HG03139 (cell line): ENCODE data around the gene ATG16L2.

ENCODE experiments used
- ATAC-seq: cut with Tn5 transposase; IDR thresholded peaks from one replicate; pipeline ENCODE4 v1.9.1; 2021; ENCODE audit not compliant: unreplicated experiment

ATG16L2 gene, protein sequence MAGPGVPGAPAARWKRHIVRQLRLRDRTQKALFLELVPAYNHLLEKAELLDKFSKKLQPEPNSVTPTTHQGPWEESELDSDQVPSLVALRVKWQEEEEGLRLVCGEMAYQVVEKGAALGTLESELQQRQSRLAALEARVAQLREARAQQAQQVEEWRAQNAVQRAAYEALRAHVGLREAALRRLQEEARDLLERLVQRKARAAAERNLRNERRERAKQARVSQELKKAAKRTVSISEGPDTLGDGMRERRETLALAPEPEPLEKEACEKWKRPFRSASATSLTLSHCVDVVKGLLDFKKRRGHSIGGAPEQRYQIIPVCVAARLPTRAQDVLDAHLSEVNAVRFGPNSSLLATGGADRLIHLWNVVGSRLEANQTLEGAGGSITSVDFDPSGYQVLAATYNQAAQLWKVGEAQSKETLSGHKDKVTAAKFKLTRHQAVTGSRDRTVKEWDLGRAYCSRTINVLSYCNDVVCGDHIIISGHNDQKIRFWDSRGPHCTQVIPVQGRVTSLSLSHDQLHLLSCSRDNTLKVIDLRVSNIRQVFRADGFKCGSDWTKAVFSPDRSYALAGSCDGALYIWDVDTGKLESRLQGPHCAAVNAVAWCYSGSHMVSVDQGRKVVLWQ

DNA sequence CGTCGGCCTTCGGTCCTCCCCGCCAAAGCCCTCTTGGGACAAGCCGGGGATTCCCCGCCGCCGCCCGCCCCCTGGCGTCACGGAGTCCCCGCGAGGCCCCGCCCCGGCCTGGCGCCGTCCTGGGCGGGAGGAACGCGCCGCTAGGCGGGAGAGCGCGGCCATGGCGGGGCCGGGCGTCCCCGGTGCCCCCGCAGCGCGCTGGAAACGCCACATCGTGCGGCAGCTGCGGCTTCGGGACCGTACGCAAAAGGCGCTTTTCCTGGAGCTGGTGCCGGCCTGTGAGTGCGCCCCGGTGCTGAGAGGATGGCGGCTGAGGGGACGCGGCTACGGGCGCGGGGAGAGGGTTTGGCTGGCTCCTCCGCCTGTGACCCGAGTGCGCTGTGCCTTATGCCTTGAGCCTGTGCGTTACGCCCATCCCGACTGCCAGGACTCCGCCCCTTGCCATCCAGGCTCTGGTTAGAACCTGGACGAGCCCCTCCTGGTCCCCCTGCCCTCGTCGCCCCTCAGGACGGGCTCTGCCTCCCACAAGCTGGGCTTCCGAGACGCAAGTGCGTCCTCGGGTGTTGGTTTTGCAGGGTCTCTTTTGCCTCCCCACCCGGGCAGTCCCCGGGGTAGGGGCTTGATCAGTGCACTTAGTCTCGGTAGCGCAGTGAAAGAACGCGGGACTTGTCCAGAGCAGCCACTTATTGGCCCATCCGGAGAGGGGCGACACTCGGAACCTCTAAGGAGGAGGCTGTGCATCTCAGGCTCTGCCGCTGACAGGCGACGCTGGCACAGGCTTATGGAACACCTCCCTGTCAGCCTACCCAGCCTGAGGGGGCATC is at the start of gene ATG16L2:
ATG16L2 (plus strand) TSS at position 126 of the 824 bp plus-strand sequence; CDS start at position 161, 35 bp downstream.
- peak; percentile 49 for ATAC-seq

DNA sequence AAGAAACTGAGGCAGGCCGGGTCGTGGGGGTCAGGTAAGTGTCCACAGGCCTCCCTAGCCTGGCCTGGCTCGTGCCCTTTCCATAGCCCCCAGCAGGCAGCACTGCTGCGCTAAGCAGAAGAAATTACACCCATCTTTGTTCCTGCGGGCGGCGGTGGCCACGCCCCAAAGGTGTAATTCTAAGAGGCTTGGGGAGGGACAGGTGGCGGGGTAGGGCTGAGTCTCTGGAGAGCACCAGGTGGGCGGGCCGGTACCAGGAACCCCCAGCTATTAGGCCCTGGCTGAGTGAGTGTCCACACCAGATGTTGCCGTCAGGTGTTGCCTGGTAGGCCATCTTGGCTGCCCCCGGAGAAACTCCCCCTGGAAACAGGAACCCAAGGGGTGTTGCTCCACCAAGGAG is 49.7 kb upstream of the ATG16L2 start:
- no peak for ATAC-seq

DNA sequence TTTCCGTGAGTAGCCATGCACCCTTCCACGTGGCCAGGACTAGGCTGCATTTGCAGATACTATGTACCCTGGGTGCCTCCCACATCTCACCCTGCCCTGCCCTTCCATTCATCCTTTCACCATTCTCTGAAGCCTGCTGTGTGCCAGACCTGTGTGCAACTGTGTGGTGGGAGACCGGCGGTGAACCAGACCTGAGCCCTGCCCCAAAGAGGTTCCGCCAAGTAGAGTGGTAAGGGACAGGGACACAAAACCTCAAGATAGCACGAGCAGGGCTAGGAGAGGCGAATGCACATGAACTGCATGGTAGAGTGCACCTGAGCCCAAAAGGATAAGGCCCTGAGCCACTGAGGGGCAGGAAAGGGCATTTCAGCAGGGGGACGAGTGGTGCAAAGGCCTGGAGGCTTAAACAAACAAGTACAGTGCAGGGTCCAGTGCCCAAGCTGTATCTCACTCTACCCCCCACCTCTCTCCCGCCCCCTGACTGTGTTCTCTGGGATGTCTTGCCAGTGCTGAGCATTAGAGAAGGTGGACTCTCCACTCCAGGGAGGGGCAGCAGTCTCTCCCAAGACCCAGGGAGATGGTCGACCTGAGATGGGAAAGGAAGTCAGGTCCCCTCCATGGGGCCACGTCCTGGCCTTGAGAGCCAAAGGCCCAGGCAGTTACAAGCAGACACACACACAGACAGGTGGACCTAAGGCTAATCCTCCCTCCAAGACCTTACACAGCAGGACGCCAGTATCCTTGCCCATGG is 47.9 kb upstream of the ATG16L2 start:
- no peak for ATAC-seq

DNA sequence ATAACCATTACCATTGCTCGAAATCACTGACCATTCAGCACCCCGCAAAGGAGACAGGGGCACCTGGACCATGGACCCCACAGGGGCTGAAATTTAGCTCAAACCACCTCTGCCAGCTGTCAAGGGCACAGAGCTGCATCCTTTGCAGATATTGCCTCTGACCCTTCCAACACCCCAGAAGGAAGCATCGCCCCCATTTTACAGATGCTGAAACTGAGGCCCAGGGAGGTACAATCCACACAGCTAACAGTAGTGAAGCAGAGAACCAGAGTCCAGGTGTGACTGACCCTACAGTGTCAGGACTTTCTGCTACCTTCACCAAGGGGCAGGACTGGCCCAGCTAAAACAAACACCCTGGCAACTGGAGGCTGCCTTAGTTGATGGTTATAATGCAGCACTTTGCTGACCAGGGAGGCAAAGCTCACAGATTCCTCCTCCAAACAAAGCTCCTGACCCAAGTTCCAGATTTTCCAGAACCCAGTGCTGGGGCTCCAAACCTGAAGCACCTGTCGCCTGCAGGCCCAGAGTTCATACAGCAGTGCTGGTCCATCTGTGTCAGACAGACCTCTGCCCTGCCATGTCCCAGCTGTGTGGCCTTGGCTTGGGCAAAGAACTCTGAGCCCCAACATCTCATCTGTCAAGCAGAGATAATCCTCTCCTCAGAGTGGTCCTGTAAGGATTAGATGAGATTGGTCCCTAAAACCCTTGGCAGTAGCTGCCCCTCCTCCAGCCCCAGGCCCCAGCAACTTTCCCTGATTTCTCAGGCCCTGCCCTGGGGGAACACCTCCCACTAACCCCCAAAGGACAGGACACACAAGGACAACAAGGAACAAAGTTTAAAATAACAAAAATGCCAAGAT is 46.8 kb upstream of the ATG16L2 start:
- no peak for ATAC-seq

DNA sequence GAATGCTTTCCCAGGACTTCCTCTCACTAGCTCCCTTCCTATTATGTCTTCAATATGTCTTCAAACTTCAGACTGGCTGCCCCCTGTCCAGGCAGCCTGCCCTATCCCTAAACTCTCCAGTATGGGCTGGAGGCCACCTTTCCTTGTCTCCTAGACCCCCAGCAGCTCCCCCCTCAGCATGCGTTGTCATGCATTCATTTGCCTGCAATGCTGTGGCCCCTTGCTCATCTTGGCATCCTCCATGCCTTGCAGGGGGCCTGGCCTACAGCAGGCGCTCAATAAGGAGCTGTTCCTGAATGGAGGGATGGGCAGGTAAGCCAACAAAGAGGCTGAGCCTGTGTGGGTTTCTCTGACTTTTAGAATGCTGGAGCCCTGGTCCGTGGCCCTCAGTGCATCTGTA is 45.6 kb upstream of the ATG16L2 start:
- ATAC-seq, result no peak

DNA sequence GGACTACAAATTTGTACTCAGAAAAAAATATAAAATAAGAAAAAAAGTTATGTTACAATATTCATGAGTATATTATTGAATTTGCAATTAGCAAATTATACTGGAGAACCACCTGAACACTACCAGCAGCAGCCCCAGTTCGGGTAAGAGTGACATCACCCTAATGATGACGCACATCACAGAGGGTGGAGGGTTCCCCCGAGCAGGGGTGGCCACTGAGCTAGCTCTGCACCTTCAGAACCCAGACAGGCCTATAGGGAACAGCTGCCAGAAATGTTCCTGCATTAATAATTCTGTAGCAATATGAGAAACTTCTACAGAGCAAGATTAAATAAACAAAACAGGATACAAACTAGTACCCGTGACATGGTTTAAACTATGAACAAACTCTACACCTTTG is 44.5 kb upstream of the ATG16L2 start:
- no peak for ATAC-seq

DNA sequence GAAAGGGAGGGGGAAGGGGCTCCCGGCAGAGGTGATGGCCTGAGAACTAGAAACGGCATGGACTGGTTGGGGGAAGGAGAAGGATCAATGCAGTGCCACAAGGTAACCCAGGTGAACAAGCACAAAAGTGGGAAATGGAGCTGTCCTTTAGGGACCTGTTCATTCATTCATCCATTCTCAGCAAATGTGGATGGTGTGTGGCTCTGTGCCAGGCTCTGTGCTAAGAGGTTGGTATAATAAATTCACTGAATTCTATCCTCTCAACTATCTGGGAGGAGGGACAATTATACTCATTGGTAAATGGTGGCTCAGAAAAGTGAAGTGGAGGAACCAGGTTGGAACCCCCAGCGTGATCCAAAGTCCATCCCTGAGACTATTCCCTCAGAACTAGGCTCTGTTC is 43.4 kb upstream of the ATG16L2 start:
- ATAC-seq, result no peak

DNA sequence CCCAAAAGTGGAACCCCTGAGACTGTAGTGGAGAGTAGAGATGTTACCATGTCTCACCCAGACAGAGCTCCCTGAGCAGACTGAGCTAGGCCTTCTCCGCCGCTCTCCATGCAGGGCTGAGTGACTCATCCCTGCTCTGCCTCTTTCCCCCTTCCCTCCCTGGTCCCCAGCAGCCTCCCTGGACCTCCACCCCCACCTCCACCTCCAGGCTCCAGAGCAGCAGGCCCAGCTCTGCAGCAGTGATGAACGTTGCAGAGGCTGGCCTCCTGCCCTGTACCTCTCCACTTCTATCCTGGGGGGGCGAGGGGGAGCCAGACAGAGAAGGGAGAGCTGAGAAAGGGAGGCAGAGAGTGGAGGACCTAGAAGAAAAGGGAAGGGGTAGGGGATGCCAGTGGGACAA is 42.7 kb upstream of the ATG16L2 start:
- ATAC-seq, result no peak

DNA sequence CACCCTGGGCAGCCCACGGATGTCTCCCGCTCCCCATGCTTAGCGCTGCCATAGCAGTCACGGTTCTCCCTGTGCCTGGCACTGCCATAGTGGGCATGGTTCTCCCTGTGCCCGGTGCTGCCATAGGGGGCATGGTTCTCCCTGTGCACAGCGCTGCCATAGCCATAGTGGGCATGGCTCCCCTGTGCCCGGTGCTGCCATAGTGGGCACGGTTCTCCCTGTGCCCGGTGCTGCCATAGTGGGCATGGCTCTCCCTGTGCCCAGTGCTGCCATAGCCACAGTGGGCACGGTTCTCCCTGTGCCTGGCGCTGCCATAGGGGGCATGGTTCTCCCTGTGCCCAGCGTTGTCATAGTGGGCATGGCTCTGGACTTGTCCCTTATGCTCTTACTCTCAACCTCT is 42.2 kb upstream of the ATG16L2 start:
- ATAC-seq, result no peak

DNA sequence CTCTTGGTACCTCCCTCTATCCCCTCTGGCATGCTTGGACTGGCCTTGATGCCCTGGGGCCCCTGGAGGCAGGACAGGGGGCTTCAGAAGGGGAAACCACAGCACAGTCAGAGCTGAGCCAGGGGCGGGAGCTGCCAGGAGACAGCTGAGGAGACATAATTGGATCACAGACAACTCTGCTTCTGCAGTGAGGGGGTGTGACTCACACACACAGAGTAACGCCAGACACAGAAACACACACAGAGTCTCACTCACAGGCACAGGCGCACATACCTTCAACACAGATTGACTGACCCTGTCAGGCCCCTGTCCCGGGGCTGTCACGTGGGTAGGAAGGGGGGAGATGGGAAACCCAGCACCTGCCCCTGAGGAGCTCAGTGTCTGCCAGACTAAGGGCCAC is 40.9 kb upstream of the ATG16L2 start:
- no peak for ATAC-seq

DNA sequence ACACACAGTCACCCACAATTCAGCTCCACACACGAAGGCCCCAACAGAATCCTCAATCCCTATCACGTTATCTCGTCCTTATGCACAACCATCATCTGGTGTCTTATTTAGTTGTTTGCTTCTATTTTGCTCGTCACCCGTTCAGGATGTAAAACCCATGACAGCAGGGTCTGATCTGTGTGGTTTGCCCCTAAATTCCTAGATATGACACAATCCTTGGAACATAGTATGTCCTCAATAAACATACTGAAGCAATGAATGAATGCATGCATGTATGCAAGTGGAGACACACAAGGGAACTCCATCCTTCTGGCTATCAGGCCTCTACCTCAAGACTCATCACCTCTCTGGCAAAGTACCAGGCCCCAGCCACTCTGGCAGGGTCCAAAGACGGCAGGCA is 40.5 kb upstream of the ATG16L2 start:
- ATAC-seq, result no peak

DNA sequence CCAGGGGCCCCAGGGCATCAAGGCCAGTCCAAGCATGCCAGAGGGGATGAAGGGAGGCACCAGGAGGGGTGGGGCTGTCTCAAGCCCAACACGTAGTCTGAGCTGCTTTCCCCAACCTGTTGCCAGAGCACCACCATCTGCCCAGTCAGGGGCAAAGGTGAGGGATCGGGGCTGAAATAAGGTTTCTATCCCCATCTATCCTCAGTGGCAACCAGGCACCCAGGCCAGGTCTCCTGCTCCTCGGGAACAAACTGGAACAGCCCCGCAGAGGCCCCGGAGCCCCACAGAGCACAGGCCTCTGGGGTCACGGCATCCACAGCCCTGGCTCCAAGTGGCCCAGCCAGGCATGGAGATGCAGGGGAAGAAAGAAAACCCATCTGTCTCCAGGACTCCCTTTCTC is 39.7 kb upstream of the ATG16L2 start:
- no peak for ATAC-seq

DNA sequence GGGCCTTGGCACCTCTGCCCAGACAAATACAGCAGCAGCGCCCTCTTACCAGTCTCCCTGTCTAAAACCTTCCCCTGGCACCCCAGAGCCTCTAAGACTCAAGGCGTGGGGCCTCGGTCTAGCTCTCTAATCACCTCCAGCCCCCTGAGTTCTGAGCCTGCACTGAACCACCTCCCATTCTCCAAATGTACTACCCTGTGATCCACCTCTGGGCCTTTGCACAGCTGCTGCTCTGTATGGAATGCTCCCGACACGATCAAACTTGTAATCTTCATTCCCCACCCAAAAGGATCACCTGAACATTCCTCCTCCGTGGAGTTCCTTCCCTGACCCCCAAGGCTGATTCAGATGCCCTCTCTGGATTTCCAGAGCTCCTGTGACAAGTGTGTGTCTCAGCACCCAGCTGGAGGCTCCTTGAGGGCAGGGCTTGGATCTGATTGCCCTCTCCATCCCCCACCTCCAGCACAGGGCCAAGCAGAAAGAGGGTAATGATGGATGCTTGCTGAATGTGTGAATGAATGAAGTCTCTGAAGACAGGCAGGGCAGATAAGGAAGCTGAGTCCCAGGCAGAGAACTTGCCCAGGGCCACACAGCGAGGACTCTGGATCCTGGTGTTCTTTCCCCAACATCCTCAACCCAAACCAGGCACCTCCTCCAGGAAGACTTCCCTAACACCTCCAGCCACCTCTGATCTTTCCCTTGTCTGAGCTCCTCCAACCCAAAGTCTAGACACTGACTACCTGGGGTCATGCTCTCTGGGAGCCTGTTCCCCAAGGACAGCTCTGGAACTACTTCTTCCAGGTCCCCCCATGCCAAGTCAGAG is 38.7 kb upstream of the ATG16L2 start:
- ATAC-seq, result no peak

DNA sequence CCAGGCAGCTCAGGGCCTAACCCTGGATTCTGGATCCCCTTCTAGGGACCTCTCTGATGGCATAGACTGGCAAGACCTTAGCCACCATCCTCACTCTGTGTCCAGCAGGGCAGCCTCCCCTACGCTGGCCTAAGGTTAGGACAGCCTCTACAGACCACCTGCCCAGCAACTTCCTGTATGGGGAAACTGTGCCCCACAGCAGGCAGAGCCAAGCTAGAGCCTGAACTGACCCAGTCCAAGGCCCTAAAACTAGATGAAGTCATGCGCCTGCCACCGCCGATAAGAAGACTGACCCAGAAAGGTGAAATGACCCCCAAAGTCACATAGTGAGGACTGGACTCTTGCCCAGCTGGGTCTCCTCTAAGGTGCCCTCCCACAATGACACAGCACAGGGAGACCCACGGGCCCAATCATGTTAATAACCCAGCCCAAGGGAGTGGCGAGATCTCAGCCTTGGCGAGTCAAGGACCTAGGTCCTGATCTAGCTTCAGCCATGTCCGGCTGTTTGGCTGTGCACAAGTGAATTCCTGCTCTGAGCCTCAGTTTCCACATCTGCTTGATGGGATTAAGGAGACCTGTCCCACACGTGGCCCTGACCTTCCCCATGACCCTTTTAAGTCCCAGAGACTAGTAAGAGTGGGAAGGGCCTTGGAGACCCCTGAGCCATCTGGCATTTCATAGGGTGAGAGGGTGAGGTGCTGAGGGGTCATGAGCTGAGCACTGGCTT is 37.9 kb upstream of the ATG16L2 start:
- ATAC-seq, result no peak

DNA sequence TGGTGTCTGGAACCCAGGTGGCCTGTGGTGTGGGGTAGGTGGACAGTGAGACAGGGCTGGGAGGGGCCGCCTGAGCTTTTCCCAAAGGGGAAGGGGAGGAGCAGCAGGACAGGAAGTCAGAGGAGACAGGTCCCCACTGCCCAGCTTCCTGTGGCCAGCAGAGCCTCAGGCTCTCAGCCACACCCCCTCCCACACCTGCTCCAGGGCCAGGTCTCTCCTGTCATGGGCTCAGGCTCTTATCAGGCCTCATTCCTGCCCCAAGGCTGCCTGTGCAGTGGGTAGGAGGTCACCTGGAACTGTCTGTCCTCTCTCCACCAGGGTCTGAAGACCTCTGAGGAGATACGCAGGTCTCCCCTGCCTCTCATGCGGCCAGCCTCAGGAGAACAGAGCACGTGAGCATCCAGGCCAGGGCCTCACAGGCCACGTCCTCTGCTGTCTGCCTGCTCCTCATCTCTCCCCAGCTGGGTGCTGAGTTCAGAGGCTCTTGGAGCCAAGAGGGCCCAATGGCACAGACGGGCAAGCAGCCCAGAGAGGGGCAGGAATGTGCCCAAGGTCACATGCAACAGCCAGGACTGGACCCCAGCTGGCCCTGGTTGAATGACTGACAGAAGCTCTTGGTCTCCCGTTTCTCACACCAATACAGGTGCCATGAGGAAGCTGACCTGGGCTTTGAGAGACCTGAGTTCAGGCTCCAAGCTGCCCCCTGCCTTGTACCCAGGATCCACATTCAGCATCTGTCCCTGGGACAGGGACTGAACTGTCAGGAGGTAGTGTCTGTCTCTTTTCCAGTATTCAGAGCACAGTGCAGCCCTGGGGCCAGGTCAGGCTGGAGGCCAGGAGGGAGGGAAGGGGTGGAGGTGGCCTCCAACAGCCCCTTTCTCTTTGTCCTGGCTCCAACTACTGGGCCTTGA is 37.1 kb upstream of the ATG16L2 start:
- no peak for ATAC-seq

DNA sequence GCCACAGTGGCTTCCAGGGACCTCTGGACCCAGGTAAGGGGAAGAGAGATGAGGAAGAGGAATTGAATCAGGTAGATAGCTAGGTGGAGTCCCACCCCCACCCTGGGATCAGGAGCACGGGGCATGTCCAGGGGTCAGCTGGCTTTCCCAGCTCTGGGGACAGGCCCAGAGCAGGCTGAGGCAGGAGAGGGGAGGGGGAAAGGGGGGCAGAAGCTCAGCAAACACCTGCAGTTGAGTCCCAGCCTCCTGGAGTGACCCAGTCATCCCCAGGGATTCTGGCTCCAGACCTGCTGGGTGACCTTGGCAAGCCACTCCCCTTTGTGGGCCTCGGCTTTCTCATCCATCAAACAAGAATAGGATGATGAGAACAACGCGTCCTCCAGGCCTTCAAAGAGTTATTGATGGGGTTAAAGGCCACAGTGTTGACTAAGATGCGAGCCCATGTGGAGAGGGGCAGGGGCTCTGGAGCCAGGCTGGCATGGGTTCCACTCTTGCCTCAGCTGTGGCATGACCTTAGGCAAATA is 36.4 kb upstream of the ATG16L2 start:
- no peak for ATAC-seq
